Progenitor cell of endocrine pancreas (in vitro differentiated cells): Measurements from ENCODE around the gene PALM. TPM values are rescaled to one million over a fixed set of nuclear protein-coding genes. Genes with fewer than 3 reads are reported as not detected.

Experiments
- DNase-seq: peaks from one replicate; pipeline ENCODE4 v3.0.0; 2021; ENCODE audit warnings: low spot score; ENCODE audit not compliant: unreplicated experiment
- H3K27ac Mint-ChIP-seq: 2 replicates; pipeline ENCODE4 v1.8.0; 2021; ENCODE audit warnings: mild to moderate bottlenecking, moderate library complexity, mixed read lengths
- H3K27me3 Mint-ChIP-seq: 2 replicates; pipeline ENCODE4 v1.8.0; 2021; ENCODE audit warnings: mixed read lengths
- H3K36me3 Mint-ChIP-seq: 2 replicates; pipeline ENCODE4 v1.8.0; 2022; ENCODE audit warnings: mixed read lengths; ENCODE audit not compliant: insufficient read depth
- H3K4me1 Mint-ChIP-seq: 2 replicates; pipeline ENCODE4 v1.8.0; 2021; ENCODE audit warnings: low read depth, mixed read lengths
- H3K4me3 Mint-ChIP-seq: 2 replicates; pipeline ENCODE4 v1.8.0; 2021; ENCODE audit warnings: low read depth, mild to moderate bottlenecking, moderate library complexity, mixed read lengths
- H3K9me3 Mint-ChIP-seq: 2 replicates; pipeline ENCODE4 v1.8.0; 2021; ENCODE audit warnings: low read depth, mixed read lengths
- CTCF ChIP-seq: fragments of 200-600 bp; sonication (generic); IDR thresholded peaks from one replicate; pipeline ENCODE4 v1.5.0; 2021; ENCODE audit warnings: antibody characterized with exemption, mild to moderate bottlenecking; ENCODE audit not compliant: unreplicated experiment
- total RNA-seq: library from RNA; stranded (reverse); gene quantifications from 2 replicates; pipeline ENCODE4 v1.2.1, GENCODE V29; 2021

PALM gene
- total RNA-seq, 1 donor from 2014 or later: 52.4 TPM

GRCh38 chr19:719636-720344 is 11.1 kb downstream of the PALM start:
- H3K27me3 Mint-ChIP-seq: no peaks in the 10 kb centered on the region
- no peak overlapping the region for H3K27ac Mint-ChIP-seq
- TF ChIP-seq CTCF: no peak
- peaks cover 3% of the 10 kb centered on the region for H3K9me3 Mint-ChIP-seq
- H3K4me3 Mint-ChIP-seq: no peak overlapping the region
- H3K36me3 Mint-ChIP-seq: peaks cover 4% of the 10 kb centered on the region
- DNase-seq: no peak
- peaks cover 2% of the 10 kb centered on the region for H3K4me1 Mint-ChIP-seq

- Mint-ChIP-seq H3K9me3 (no peaks in the 10 kb centered on the region), H3K4me3 (no peak overlapping the region), H3K27me3 (no peaks in the 10 kb centered on the region), H3K27ac (no peak overlapping the region), H3K36me3 (no peaks in the 10 kb centered on the region), H3K4me1 (peaks cover 2% of the 10 kb centered on the region)
- no peak for TF ChIP-seq CTCF
- no peak for DNase-seq
Measured at GRCh38 chr19:720345-721160, 11.8 kb downstream of the PALM start.

GRCh38 chr19:722553-723101 is 13.9 kb downstream of the PALM start:
- no peak for DNase-seq
- Mint-ChIP-seq H3K4me3 (no peak overlapping the region), H3K27me3 (no peaks in the 10 kb centered on the region), H3K4me1 (peaks cover 2% of the 10 kb centered on the region), H3K9me3 (no peaks in the 10 kb centered on the region), H3K27ac (no peak overlapping the region), H3K36me3 (peaks cover 5% of the 10 kb centered on the region)
- TF ChIP-seq CTCF: no peak

GRCh38 chr19:723247-723646 is 14.5 kb downstream of the PALM start:
- Mint-ChIP-seq H3K27me3 (no peaks in the 10 kb centered on the region), H3K4me1 (peaks cover 2% of the 10 kb centered on the region), H3K27ac (no peak overlapping the region), H3K36me3 (peaks cover 5% of the 10 kb centered on the region), H3K9me3 (no peaks in the 10 kb centered on the region), H3K4me3 (no peak overlapping the region)
- no peak for TF ChIP-seq CTCF
- DNase-seq: no peak

GRCh38 chr19:723714-724113 is 15.0 kb downstream of the PALM start:
- H3K4me1 Mint-ChIP-seq: no peaks in the 10 kb centered on the region
- H3K27me3 Mint-ChIP-seq: no peaks in the 10 kb centered on the region
- H3K27ac Mint-ChIP-seq: no peak overlapping the region
- no peak overlapping the region for H3K4me3 Mint-ChIP-seq
- no peaks in the 10 kb centered on the region for H3K9me3 Mint-ChIP-seq
- peaks cover 5% of the 10 kb centered on the region for H3K36me3 Mint-ChIP-seq
- TF ChIP-seq CTCF: no peak
- DNase-seq: no peak
